SH-SY5Y (cell line): ENCODE data around the gene SCEL.

Experiments
- GATA2 ChIP-seq: IDR thresholded peaks from 2 replicates; pipeline ENCODE4 v1.6.1; 2011; ENCODE audit warnings: mild to moderate bottlenecking, low read depth, low read length
- GATA3 ChIP-seq: IDR thresholded peaks from 2 replicates; pipeline ENCODE4 v1.6.1; 2011; ENCODE audit warnings: low read depth, mild to moderate bottlenecking, low read length, moderate library complexity

DNA sequence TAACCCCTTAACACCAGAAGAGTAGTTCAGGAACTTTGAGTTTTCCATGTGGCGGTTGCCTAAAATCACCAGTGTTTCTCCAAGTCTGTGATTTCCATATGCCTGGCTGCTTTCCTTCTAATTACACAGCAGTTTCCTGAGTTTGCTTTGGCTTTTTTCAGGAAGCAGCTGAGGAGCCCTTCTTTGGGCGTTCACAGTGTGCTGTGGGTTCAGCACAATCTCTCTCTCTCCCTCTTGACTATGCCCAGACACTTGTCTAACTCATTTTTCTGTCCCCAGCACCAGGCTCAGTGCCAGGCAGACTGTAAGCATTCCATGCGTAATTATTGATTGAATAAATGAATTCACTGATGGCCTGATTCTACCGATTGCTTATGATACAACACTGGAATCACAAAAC is 19.7 kb downstream of the SCEL start:
- TF ChIP-seq GATA2: no peak
- no peak for TF ChIP-seq GATA3
